AG08395 (cell line): ENCODE results near the gene SPATA2L.

Experiments
- DNase-seq: peaks from one replicate; pipeline ENCODE4 v3.0.0; 2012; ENCODE audit warnings: mixed read lengths, low spot score

SPATA2L gene

GRCh38 chr16:89727406-89728120, 26.1 kb upstream of the SPATA2L start:
- no peak for DNase-seq

GRCh38 chr16:89723279-89724250, 22.1 kb upstream of the SPATA2L start:
- DNase-seq = no peak

GRCh38 chr16:89722392-89723278, 21.1 kb upstream of the SPATA2L start:
- no peak for DNase-seq

- DNase-seq = peak; percentile 36
These were observed 20.3 kb upstream of the SPATA2L start for GRCh38 chr16:89721546-89722391.

GRCh38 chr16:89720813-89721545, 19.5 kb upstream of the SPATA2L start, which contains the start of the genes VPS9D1 and ZNF276:
Gene VPS9D1, minus strand, starts transcription at chr16:89720898. Its CDS starts 37 bp downstream, at chr16:89720861.
Gene ZNF276, plus strand, starts transcription at chr16:89721537. Its CDS starts 104 bp downstream, at chr16:89721641.
- DNase-seq = peak; percentile 81

GRCh38 chr16:89720551-89720812, 19.0 kb upstream of the SPATA2L start:
- DNase-seq = no peak

- no peak for DNase-seq
These were observed 16.4 kb upstream of the SPATA2L start for GRCh38 chr16:89717688-89718505.

- DNase-seq = no peak
These were observed 15.6 kb upstream of the SPATA2L start for GRCh38 chr16:89716916-89717687.

GRCh38 chr16:89716493-89716892, 15.0 kb upstream of the SPATA2L start:
- no peak for DNase-seq

- no peak for DNase-seq
These were observed 10.8 kb upstream of the SPATA2L start for GRCh38 chr16:89712274-89712781.

GRCh38 chr16:89711601-89712273, 10.2 kb upstream of the SPATA2L start:
- peak; percentile 82 for DNase-seq

- DNase-seq = no peak
These were observed 9.4 kb upstream of the SPATA2L start for GRCh38 chr16:89710709-89711564.

GRCh38 chr16:89709716-89710432, 8.4 kb upstream of the SPATA2L start:
- no peak for DNase-seq

GRCh38 chr16:89709166-89709565, 7.7 kb upstream of the SPATA2L start:
- no peak for DNase-seq

- DNase-seq = no peak
These were observed 7.0 kb upstream of the SPATA2L start for GRCh38 chr16:89708481-89708931.

- DNase-seq = no peak
These were observed 6.2 kb upstream of the SPATA2L start for GRCh38 chr16:89707695-89708094.
